Measurements from ENCODE around the gene LYSMD4.

Gene LYSMD4

DNA sequence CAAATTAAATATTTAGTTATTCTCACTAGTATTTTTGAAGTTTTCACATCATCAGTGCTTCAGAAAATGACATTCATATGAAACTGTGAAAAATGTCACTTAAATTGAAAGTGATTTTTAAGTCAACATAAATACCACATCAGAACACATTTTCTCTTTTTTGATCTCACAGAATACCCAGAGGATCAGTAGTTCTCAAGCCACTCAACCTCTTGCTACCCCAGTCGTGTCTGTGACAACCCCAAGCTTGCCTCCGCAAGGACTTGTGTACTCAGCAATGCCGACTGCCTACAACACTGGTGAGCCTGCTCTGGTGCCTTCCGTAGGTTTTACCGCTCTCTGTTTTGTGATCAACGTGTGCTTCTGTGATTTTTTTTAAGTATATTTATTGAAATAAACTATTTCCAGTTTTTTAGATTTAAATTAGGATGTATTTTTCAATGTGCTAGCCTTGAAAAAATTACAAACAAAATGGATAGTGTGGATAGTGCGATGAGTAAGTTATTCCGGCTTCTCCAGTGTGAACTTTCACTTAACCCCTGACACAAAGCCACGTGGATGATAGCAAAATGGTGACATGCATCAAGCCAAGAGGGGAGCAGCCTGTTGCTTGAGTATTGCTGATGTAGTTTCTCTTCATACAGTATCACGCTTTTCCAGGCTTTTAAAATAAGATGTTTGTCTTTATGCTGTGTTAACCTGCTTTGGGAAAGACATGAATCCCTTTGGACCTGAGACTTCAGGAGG, 26.5 kb downstream of the LYSMD4 start:
- no peak for DNase-seq (ENCODE audit: low read depth)

DNA sequence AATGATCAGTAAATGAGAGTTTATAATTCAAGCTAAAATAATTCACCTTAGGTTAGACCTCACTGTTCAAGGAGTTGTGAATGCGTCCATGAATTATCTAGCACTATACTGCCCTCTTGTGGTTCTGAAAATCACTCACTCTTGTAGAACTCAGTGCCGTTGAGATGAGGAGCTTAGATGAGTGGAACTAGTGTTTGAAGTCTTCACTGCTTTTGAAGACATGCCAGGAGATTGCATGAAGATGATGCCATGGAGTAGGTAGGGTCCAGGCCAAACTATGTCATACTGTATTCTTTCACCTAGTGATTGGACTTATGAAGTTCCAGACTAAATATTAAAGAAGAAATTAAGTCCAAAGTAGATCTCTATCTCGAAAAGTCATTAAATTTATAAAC, 28.8 kb downstream of the LYSMD4 start:
- DNase-seq (ENCODE audit: low read depth): no peak

DNA sequence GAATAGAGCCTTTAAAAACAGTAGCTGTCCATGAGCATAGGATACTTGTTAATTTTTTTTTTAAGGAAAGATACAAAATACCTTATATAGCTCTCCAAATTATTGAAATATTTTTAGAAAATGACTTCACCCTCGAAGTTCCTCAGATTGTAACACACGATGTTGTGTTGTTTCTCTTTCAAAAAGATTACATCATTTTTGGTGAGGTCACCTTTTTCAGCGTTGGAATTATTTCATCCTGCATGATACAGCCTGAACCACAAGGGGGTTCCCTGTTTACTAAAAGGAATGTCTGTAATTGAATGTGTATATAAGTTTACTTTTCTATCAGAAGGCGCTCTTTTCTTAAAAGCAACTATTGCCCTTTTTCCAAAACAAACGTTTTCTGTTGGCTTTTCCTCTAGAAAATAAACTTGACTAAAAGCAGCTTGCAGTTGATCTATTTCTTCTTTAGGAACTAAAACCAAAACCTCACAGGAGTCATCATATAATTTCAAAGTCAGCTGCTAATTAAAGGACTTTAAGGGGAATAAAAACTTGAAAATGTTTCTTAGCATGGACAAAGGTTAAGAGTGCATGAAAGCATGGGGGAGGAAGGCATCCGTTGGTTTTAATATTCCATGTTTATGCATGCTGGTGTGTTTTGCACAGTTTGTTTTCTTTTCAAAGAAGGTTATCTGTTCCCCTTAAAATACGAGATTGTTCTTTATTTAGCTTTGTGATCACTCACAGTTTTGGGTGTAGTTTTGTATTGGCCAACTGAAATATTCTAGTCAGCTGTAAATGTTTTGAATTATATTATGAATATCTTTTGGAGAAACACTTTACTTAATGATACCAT, 29.4 kb downstream of the LYSMD4 start:
- DNase-seq (ENCODE audit: low read depth): no peak

DNA sequence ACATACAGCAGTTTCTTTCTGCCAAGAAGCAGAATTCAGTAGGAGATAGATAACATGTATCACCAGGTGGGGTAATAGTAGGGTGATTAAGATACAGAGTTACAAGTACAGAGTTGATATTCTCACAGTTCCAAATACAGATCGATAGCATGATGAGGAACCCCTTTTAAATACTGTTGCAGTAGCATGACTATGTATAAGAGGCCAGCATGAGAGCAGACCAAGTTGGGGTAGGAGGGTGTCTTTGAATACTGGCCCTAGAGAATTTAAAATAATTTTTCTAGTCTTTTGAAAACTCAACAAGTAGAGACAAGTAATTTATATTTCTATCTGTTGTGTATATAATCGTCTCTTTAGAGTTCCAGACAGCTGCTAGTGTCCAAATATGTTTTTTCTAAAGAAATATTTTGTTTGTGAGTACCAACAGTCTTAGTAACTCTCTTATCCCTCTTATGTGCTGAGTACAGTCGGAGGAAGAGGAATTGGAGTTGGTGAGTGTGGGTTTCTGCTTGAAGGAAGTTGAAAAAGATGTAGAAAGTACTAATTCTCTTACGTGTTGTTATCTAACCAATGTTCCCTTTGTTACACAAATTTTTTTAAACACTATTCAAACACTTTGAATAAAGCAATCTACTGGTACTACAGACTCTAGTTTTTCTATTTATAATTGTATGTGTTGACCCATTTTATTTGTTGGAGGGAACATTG, 30.2 kb downstream of the LYSMD4 start:
- no peak for DNase-seq (ENCODE audit: low read depth)

DNA sequence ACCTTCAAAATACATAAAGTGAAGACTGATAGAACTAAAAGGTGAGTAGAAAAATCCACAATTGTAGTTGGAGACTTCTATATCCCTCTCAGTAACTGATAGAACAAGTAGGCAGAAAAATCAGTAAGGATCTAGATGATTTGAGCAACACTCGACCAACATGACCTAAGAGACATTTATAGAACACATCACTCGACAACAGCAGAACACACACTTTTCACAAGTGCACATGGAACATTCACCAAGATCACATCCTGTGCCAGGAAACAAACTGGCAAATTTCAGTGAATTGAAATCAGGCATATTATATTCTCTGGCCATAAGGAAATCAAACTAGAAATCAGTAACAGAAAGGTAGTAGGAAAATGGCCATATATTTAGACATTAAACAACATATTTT, 37.1 kb downstream of the LYSMD4 start:
- no peak for DNase-seq (ENCODE audit: low read depth)

DNA sequence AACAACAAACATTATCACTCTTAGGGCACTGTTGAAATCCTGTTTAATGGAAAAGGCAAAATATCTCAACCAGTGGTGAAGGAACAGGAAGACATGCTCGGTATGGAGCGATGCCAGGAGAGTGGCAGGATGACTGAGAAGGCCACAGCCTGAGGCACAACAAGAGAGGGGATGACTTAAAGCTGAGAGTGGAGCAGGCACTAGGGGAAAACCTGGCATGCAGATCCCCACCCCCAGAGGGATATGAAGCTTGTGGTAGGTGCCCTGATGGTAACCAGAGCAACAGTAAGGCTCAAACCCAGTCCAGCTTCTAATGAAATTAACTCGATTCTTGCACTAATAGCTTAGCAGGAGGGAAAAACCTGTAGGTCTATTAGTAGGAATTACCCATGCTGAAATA, 40.4 kb downstream of the LYSMD4 start:
- no peak for DNase-seq (ENCODE audit: low read depth)

DNA sequence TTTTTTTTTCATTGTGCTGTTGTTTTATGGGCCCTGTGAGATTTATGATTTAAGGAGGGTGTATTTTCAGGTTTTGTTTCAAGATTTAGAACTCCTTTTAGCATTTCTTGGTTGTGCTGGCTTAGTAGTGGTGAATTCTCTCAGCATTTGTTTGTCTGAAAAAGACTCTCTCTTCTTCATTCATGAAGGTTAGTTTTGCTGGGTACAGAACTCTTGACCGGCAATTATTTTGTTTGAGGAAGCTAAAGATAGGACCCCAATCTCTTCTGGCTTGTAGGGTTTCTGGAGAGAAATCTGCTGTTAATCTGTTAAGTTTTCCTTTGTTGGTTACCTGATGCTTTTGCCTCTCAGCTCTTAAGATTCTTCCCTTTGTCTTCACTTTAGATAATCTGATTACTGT, 46.9 kb downstream of the LYSMD4 start:
- DNase-seq (ENCODE audit: low read depth): no peak

DNA sequence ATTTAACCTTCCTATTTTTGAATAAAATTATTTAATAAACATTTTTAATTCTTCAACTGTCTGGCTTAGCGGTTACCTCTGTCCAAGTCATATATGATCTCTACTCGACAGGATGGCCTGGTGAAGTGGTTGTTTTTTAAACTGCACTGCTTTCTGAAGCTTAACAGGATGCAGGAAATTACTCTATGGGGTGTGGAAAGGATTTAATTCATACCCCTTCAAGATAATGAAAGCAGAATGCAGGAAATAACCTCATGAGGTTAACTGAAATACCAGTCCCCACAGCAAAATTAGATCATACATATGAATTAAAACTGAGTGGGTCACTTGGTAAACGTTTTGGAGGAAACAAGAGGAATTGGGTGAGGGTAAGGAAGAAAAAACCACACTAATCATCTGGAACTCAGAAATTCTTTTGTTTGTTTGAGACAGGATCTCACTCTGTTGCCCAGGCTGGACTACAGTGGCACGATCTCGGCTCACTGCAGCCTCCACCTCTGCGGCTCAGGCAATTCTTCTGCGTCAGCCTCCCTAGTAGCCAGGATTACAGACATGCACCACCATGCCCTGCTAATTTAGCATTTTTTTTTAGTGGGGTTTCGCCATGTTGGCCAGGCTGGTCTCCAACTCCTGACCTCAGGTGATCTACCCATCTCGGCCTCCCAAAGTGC, 50.1 kb downstream of the LYSMD4 start:
- DNase-seq (ENCODE audit: low read depth): no peak

DNA sequence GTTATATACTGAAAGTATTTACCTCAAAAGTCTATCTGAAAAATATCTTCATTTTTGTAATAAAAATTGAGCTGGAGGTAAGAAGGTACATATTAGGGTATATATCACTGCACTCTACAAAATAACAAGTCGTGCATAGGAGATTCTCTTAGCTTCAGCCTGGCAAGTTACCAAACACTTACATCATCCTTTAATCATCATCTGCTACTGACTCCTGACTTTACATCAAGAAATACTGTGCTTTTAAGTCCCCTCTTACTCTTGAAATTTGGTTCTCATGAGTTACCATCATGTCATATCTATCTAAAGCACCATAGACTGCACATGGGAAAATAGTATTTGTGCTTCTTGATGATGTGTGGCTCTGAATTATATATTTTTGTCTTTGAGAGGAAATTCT, 50.8 kb downstream of the LYSMD4 start:
- no peak for DNase-seq (ENCODE audit: low read depth)

DNA sequence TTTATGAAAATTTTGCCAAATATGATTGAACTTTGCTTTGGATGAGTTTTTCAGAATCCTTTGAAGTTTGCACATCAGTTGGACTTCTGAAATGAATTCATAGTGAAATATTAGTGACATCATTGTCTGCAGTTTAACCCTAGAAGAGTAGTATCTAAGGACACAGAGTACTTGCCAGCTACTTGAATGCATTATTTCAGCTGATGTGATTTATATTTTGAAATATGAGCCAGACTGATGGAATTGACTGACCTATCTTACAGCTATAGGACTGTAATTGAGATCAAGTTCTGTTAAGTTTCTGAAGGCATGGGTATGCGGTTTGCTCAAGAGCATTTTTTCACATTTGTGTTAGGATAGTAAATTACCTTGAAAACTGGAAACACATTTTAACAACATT, 51.2 kb downstream of the LYSMD4 start:
- no peak for DNase-seq (ENCODE audit: low read depth)

DNA sequence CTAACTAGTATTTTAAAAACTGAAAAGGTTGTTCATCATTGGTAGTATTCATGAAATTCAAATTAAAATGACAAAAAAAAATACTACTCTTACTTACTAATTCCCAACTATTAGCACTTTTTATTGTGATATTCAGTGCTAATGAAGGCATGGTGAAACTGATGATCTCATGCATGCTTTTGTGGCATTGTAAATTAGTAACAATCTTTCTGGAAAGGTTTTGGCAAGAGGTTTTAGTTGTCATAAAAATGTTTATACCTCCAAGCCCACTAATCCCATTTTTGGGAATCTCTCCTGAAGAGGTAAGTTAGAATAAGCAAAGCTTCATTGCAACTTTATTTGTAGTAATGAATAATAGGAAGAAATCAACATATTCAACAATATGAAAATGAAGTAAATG, 53.0 kb downstream of the LYSMD4 start:
- DNase-seq (ENCODE audit: low read depth): no peak

DNA sequence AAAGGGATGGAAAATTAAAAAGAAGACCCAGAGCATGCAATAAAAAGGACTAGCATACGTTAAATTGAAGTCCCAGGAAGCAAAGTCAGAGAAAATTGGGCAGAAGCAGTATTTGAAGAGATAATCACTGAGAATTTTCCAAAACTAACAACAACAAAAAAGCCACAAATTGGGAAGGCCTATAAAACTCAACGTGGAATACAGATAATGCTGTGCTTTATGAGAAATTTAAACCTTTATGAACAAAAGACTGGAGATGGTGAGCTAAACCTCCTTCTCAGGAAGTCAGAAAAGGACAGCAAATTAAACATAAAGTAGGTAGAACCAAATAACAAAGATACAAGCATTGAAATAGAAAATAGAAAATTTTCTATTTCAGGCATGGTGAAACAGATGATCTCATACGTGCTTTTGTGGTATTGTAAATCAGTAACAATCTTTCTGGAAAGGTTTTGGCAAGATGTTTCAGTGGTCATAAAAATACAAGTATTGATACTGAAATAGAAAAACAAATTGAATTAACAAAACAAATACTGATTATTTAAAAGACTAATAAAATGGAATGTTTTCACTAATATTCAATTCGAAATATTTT, 55.6 kb downstream of the LYSMD4 start:
- no peak for DNase-seq (ENCODE audit: low read depth)
